ENCODE data around the gene MTM1. TPM values are rescaled to one million over a fixed set of nuclear protein-coding genes. Genes with fewer than 3 reads are reported as not detected.

Gene MTM1
- total RNA-seq, 1 donor from 2014 or later = 6.6 TPM

GRCh38 chrX:150693725-150694574, 125.5 kb downstream of the MTM1 start:
- peak overlapping the region; percentile 54 for H3K4me3 ChIP-seq (ENCODE audit: low read depth, low read length)
- H3K27me3 ChIP-seq (ENCODE audit: control insufficient read depth, insufficient read depth, low read length) = no peaks in the 10 kb centered on the region
- no peaks in the 10 kb centered on the region for H3K36me3 ChIP-seq (ENCODE audit: control insufficient read depth, insufficient read depth, low read length)
- TF ChIP-seq, protein P1, sequence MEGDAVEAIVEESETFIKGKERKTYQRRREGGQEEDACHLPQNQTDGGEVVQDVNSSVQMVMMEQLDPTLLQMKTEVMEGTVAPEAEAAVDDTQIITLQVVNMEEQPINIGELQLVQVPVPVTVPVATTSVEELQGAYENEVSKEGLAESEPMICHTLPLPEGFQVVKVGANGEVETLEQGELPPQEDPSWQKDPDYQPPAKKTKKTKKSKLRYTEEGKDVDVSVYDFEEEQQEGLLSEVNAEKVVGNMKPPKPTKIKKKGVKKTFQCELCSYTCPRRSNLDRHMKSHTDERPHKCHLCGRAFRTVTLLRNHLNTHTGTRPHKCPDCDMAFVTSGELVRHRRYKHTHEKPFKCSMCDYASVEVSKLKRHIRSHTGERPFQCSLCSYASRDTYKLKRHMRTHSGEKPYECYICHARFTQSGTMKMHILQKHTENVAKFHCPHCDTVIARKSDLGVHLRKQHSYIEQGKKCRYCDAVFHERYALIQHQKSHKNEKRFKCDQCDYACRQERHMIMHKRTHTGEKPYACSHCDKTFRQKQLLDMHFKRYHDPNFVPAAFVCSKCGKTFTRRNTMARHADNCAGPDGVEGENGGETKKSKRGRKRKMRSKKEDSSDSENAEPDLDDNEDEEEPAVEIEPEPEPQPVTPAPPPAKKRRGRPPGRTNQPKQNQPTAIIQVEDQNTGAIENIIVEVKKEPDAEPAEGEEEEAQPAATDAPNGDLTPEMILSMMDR (IDR thresholded peaks at IDR 0.05; ENCODE audit: insufficient read depth, low read length, poor library complexity, severe bottlenecking) = no peak
- no peak for DNase-seq (ENCODE audit: low read depth)

DNA sequence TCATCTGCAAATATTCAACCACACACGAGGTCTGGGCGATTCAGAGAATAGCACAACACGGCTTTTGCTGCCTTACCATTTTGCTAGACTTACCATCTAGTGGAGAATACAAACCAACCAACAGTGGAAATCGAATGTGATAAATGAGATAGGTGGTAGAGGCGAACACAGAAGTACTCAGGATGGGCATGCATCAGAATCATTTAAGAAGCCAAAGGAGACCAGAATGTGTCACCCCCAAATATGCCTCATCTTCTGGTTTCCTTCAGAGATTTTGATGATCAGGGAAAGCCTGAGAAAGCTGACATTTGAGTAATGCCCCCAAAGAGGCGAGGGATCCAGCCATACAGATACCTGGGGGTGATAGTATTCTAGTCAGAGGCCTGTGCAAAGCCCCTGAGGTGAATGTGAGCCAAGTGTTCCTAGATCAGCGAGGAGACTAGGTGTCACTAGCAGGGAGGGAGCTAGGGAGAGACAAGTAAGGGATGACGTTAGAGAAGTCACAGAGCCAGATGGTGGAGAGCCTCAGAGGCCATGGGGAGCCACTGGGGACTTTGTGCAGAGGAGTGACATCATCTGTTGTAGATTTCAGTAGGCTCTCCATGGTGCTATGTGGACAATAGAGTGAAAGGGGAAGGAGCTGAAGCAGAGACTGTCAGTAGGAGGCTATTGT, 126.5 kb downstream of the MTM1 start:
- TF ChIP-seq, protein P1 (IDR thresholded peaks at IDR 0.05; ENCODE audit: insufficient read depth, low read length, poor library complexity, severe bottlenecking) = no peak
- Histone ChIP-seq H3K36me3 (ENCODE audit: control insufficient read depth, insufficient read depth, low read length) (no peaks in the 10 kb centered on the region), H3K4me3 (ENCODE audit: low read depth, low read length) (no peak overlapping the region), H3K27me3 (ENCODE audit: control insufficient read depth, insufficient read depth, low read length) (no peaks in the 10 kb centered on the region)
- no peak for DNase-seq (ENCODE audit: low read depth)

DNA sequence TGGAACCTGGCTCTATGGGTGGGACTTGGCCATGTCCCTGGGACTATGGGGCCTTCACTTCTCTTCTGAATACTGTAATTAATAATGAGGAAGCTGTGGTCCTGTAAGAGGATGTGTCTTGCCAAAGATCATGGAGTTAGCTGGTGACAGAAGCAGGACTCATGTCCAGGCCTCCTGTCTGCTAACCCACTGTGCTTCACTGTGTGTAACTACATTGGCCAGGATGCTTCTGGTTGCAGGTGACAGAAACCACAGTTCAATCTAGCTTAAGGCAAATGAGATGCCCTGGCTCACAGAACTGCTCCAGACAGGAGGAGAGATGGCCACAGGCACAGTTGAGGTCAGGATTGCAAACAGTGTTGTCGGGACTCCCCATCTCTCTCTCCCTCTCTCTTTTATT, 127.9 kb downstream of the MTM1 start:
- H3K27me3 ChIP-seq (ENCODE audit: control insufficient read depth, insufficient read depth, low read length) = no peaks in the 10 kb centered on the region
- TF ChIP-seq, protein P1 (IDR thresholded peaks at IDR 0.05; ENCODE audit: insufficient read depth, low read length, poor library complexity, severe bottlenecking) = no peak
- no peaks in the 10 kb centered on the region for H3K36me3 ChIP-seq (ENCODE audit: control insufficient read depth, insufficient read depth, low read length)
- H3K4me3 ChIP-seq (ENCODE audit: low read depth, low read length) = no peak overlapping the region
- no peak for DNase-seq (ENCODE audit: low read depth)

DNA sequence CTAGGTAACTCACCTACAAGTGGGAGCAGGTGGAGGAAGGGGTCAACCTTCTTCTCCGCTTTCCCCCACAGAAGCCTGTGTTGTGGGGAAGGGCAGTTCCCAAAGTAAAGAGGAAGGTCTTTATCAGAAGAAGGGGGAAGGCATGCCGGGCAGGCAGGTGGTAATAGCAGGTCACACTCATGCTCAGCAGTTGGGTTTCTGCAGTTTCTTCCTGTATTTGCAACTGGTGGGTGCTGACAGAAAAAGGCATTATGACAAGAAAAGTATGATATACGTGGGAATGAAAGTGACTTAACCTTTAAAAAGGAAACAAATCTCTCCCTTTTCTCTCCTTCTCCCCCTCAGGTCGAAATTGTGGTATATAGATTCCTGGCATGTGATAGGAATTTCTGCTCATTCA, 128.4 kb downstream of the MTM1 start:
- DNase-seq (ENCODE audit: low read depth) = no peak
- no peak overlapping the region for H3K4me3 ChIP-seq (ENCODE audit: low read depth, low read length)
- H3K36me3 ChIP-seq (ENCODE audit: control insufficient read depth, insufficient read depth, low read length) = no peaks in the 10 kb centered on the region
- no peaks in the 10 kb centered on the region for H3K27me3 ChIP-seq (ENCODE audit: control insufficient read depth, insufficient read depth, low read length)
- TF ChIP-seq, protein P1 (IDR thresholded peaks at IDR 0.05; ENCODE audit: insufficient read depth, low read length, poor library complexity, severe bottlenecking) = no peak

DNA sequence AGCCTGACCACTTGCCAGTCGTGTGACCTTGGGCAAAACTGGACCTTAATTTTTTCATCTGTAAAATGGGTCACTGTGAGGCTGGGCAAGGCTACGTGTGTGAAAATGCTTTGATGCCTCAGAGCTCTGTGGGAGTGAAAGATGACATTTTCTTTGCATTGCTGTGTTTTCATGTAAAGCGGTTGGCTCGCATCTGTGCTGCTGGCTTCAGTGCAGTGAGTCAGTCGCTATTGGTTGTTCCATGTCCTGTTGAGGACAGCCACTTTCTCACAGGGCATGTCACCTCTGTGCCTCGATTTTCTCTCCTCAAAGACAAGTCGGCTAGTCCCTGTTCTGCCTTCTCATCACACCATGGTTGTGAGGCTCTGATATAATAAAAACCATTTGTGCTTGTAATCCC, 129.2 kb downstream of the MTM1 start:
- Histone ChIP-seq H3K36me3 (ENCODE audit: control insufficient read depth, insufficient read depth, low read length) (no peaks in the 10 kb centered on the region), H3K4me3 (ENCODE audit: low read depth, low read length) (no peak overlapping the region), H3K27me3 (ENCODE audit: control insufficient read depth, insufficient read depth, low read length) (no peaks in the 10 kb centered on the region)
- no peak for DNase-seq (ENCODE audit: low read depth)
- TF ChIP-seq, protein P1 (IDR thresholded peaks at IDR 0.05; ENCODE audit: insufficient read depth, low read length, poor library complexity, severe bottlenecking) = no peak

Measured in kidney epithelial cell (primary cell).